ENCODE data around the gene CDCP1. TPM values are rescaled to one million over a fixed set of nuclear protein-coding genes. Genes with fewer than 3 reads are reported as not detected.

The CDCP1 gene
- total RNA-seq, 1 donor from 2014 or later = 0.15 TPM

GRCh38 chr3:45140141-45140769, 5.9 kb downstream of the CDCP1 start:
- H3K4me1 Mint-ChIP-seq (ENCODE audit: low read depth) = peaks cover 38% of the 10 kb centered on the region
- H3K27ac Mint-ChIP-seq (ENCODE audit: unreplicated experiment) = peak overlapping the region; percentile 20
- DNase-seq (ENCODE audit: low spot score) = no peak
- H3K9me3 Mint-ChIP-seq (ENCODE audit: low read depth) = no peaks in the 10 kb centered on the region
- TF ChIP-seq CTCF (IDR thresholded peaks at IDR 0.05) = no peak
- peaks cover 15% of the 10 kb centered on the region for H3K27me3 Mint-ChIP-seq (ENCODE audit: low read depth)
- no peaks in the 10 kb centered on the region for H3K36me3 Mint-ChIP-seq (ENCODE audit: low read depth)
- H3K4me3 Mint-ChIP-seq (ENCODE audit: unreplicated experiment) = no peak overlapping the region

- no peak for DNase-seq (ENCODE audit: low spot score)
- Mint-ChIP-seq H3K9me3 (ENCODE audit: low read depth) (peaks cover 2% of the 10 kb centered on the region), H3K36me3 (ENCODE audit: low read depth) (no peaks in the 10 kb centered on the region), H3K27ac (ENCODE audit: unreplicated experiment) (peak overlapping the region; percentile 20), H3K4me1 (ENCODE audit: low read depth) (peaks cover 42% of the 10 kb centered on the region), H3K4me3 (ENCODE audit: unreplicated experiment) (no peak overlapping the region), H3K27me3 (ENCODE audit: low read depth) (peaks cover 11% of the 10 kb centered on the region)
- TF ChIP-seq CTCF (IDR thresholded peaks at IDR 0.05) = no peak
Observed at GRCh38 chr3:45139372-45140140, 6.6 kb downstream of the CDCP1 start.

- H3K4me1 Mint-ChIP-seq (ENCODE audit: low read depth) = peaks cover 55% of the 10 kb centered on the region
- no peak overlapping the region for H3K4me3 Mint-ChIP-seq (ENCODE audit: unreplicated experiment)
- TF ChIP-seq CTCF (IDR thresholded peaks at IDR 0.05) = no peak
- no peaks in the 10 kb centered on the region for H3K36me3 Mint-ChIP-seq (ENCODE audit: low read depth)
- H3K9me3 Mint-ChIP-seq (ENCODE audit: low read depth) = peaks cover 2% of the 10 kb centered on the region
- DNase-seq (ENCODE audit: low spot score) = no peak
- no peaks in the 10 kb centered on the region for H3K27me3 Mint-ChIP-seq (ENCODE audit: low read depth)
- H3K27ac Mint-ChIP-seq (ENCODE audit: unreplicated experiment) = no peak overlapping the region
Observed at GRCh38 chr3:45137656-45138181, 8.5 kb downstream of the CDCP1 start.

GRCh38 chr3:45135959-45136358, 10.2 kb downstream of the CDCP1 start:
- no peak for DNase-seq (ENCODE audit: low spot score)
- H3K4me1 Mint-ChIP-seq (ENCODE audit: low read depth) = peaks cover 69% of the 10 kb centered on the region
- peaks cover 2% of the 10 kb centered on the region for H3K9me3 Mint-ChIP-seq (ENCODE audit: low read depth)
- no peaks in the 10 kb centered on the region for H3K27me3 Mint-ChIP-seq (ENCODE audit: low read depth)
- H3K36me3 Mint-ChIP-seq (ENCODE audit: low read depth) = no peaks in the 10 kb centered on the region
- TF ChIP-seq CTCF (IDR thresholded peaks at IDR 0.05) = no peak
- H3K27ac Mint-ChIP-seq (ENCODE audit: unreplicated experiment) = no peak overlapping the region
- H3K4me3 Mint-ChIP-seq (ENCODE audit: unreplicated experiment) = no peak overlapping the region

GRCh38 chr3:45134758-45135521, 11.2 kb downstream of the CDCP1 start:
- Mint-ChIP-seq H3K4me3 (ENCODE audit: unreplicated experiment) (no peak overlapping the region), H3K27me3 (ENCODE audit: low read depth) (no peaks in the 10 kb centered on the region), H3K36me3 (ENCODE audit: low read depth) (no peaks in the 10 kb centered on the region), H3K27ac (ENCODE audit: unreplicated experiment) (no peak overlapping the region), H3K9me3 (ENCODE audit: low read depth) (peaks cover 2% of the 10 kb centered on the region), H3K4me1 (ENCODE audit: low read depth) (peaks cover 64% of the 10 kb centered on the region)
- no peak for TF ChIP-seq CTCF (IDR thresholded peaks at IDR 0.05)
- DNase-seq (ENCODE audit: low spot score) = no peak

All from chondrocyte (in vitro differentiated cells).